ENCODE results near the gene OCEL1.

OCEL1 gene

GRCh38 chr19:17216058-17216670 is 9.9 kb upstream of the OCEL1 start:
- Mint-ChIP-seq H3K9me3 (no peaks in the 10 kb centered on the region), H3K4me3 (peak overlapping the region; percentile 89), H3K4me1 (peaks cover 25% of the 10 kb centered on the region), H3K27me3 (peaks cover 4% of the 10 kb centered on the region), H3K36me3 (peaks cover 45% of the 10 kb centered on the region), H3K27ac (peak overlapping the region; percentile 99)
- no peak for DNase-seq
- CTCF ChIA-PET, result no interaction called here

DNA sequence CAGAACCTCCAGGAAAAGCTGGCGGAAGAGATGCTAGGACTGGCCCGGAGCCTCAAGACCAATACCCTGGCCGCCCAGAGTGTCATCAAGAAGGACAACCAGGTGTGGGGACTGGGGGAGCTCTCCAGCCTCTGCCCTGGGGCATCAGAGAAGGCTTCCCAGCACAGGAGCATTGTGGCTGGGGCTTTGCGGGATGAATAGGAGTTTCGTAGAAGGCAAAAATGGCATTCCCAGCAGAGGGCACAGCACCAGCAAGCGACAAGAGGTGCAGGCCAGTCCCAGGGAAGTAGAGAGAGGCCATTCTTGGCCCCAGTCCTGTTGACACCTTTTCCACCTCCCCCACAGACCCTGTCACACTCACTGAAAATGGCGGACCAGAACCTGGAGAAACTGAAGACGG is 6.7 kb upstream of the OCEL1 start:
- CTCF ChIA-PET, result no interaction called here
- Mint-ChIP-seq H3K27me3 (peaks cover 4% of the 10 kb centered on the region), H3K4me1 (peaks cover 24% of the 10 kb centered on the region), H3K27ac (no peak overlapping the region), H3K36me3 (peaks cover 30% of the 10 kb centered on the region), H3K9me3 (no peaks in the 10 kb centered on the region), H3K4me3 (no peak overlapping the region)
- DNase-seq, result no peak

DNA sequence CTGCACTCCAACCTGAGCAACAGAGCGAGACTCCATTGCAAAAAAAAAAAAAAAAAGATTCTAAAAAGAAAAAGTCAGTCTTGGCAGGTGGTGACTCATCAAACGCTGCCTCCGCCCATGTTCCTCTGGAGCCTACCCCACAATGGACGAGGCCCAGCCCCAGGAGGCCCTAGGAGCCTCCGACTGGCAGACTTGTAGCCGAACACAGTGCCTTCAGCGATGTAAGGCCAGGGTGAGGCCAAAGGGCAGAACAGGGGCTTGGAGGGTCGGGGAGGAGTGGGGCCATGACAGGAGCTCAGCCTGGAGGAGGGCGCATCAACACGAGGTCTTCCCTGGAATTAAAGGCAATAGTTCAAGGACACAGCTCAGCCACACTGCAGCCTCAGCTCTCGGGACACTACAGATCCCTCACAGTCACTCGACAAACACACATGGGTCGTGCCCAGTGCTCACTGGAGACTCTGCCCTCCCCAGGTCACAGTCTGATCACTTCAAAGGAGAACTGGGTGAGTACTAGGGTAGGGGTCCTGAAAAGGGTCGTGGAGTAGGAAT is 5.7 kb upstream of the OCEL1 start:
- peaks cover 4% of the 10 kb centered on the region for H3K27me3 Mint-ChIP-seq
- H3K27ac Mint-ChIP-seq, result no peak overlapping the region
- H3K36me3 Mint-ChIP-seq, result peaks cover 26% of the 10 kb centered on the region
- CTCF ChIA-PET, result no interaction called here
- H3K9me3 Mint-ChIP-seq, result no peaks in the 10 kb centered on the region
- no peak overlapping the region for H3K4me3 Mint-ChIP-seq
- no peak for DNase-seq
- peaks cover 16% of the 10 kb centered on the region for H3K4me1 Mint-ChIP-seq

GRCh38 chr19:17225053-17225452 is 973 bp upstream of the OCEL1 start:
- CTCF ChIA-PET, result no interaction called here
- no peak overlapping the region for H3K27ac Mint-ChIP-seq
- peaks cover 8% of the 10 kb centered on the region for H3K36me3 Mint-ChIP-seq
- no peaks in the 10 kb centered on the region for H3K9me3 Mint-ChIP-seq
- peaks cover 15% of the 10 kb centered on the region for H3K4me1 Mint-ChIP-seq
- peak overlapping the region; percentile 84 for H3K4me3 Mint-ChIP-seq
- peaks cover 4% of the 10 kb centered on the region for H3K27me3 Mint-ChIP-seq
- no peak for DNase-seq

- CTCF ChIA-PET, result no interaction called here
- Mint-ChIP-seq H3K27me3 (no peaks in the 10 kb centered on the region), H3K36me3 (peaks cover 18% of the 10 kb centered on the region), H3K27ac (peak overlapping the region; percentile 65), H3K4me1 (peaks cover 12% of the 10 kb centered on the region), H3K9me3 (no peaks in the 10 kb centered on the region), H3K4me3 (no peak overlapping the region)
- DNase-seq, result no peak
Measured at GRCh38 chr19:17227798-17228367, 1.9 kb downstream of the OCEL1 start.

DNA sequence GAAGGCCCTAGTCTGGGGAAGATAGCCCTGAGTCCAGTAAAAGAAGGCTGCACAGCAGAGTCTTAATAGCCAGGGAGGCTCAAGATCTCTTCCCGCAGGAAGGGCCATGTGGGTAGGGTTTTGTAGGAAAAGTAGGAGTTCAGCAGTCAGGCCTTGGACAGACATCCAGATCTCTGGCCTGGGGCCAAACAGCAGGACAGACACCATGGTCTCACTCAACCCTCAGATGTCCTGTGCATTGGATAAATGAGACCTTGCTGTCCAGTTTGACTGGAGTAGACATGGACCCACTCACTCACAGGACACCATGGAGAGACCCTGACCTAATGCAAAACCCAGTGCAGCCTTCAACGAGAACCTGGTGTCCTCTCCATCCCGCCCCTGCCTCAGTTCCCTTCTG is 3.9 kb downstream of the OCEL1 start:
- Mint-ChIP-seq H3K36me3 (peaks cover 18% of the 10 kb centered on the region), H3K4me1 (peaks cover 25% of the 10 kb centered on the region), H3K27me3 (no peaks in the 10 kb centered on the region), H3K9me3 (no peaks in the 10 kb centered on the region), H3K4me3 (no peak overlapping the region), H3K27ac (no peak overlapping the region)
- DNase-seq, result no peak
- CTCF ChIA-PET, result no interaction called here

GRCh38 chr19:17232258-17232657 is 6.2 kb downstream of the OCEL1 start:
- CTCF ChIA-PET, result no interaction called here
- peaks cover 27% of the 10 kb centered on the region for H3K4me1 Mint-ChIP-seq
- H3K9me3 Mint-ChIP-seq, result no peaks in the 10 kb centered on the region
- no peak overlapping the region for H3K27ac Mint-ChIP-seq
- no peak overlapping the region for H3K4me3 Mint-ChIP-seq
- H3K27me3 Mint-ChIP-seq, result no peaks in the 10 kb centered on the region
- no peak for DNase-seq
- H3K36me3 Mint-ChIP-seq, result peaks cover 15% of the 10 kb centered on the region

GRCh38 chr19:17234911-17235299 is 8.9 kb downstream of the OCEL1 start:
- H3K4me3 Mint-ChIP-seq, result peak overlapping the region; percentile 81
- no peaks in the 10 kb centered on the region for H3K27me3 Mint-ChIP-seq
- peak; percentile 81 for DNase-seq
- CTCF ChIA-PET, result interaction anchor here (0.9 to 1.4 kb wide), 6 partner anchors 11 to 160 kb away, joined by 3 to 8 read pairs (median 5); partner anchors contain the start of genes HAUS8, NR2F6 and USE1
- H3K9me3 Mint-ChIP-seq, result no peaks in the 10 kb centered on the region
- peaks cover 28% of the 10 kb centered on the region for H3K4me1 Mint-ChIP-seq
- H3K36me3 Mint-ChIP-seq, result peaks cover 10% of the 10 kb centered on the region
- H3K27ac Mint-ChIP-seq, result peak overlapping the region; percentile 88

GRCh38 chr19:17235300-17235970 is 9.4 kb downstream of the OCEL1 start:
- Mint-ChIP-seq H3K27me3 (peaks cover under 1% of the 10 kb centered on the region), H3K36me3 (peaks cover 7% of the 10 kb centered on the region), H3K9me3 (no peaks in the 10 kb centered on the region), H3K4me1 (peaks cover 28% of the 10 kb centered on the region), H3K4me3 (peak overlapping the region; percentile 81), H3K27ac (peak overlapping the region; percentile 88)
- peak; percentile 87 for DNase-seq
- CTCF ChIA-PET, result interaction anchor here (0.6 to 1.4 kb wide), 9 partner anchors 10 to 365 kb away, joined by 3 to 6 read pairs (median 3); partner anchors contain the start of genes HAUS8 and NR2F6

DNA sequence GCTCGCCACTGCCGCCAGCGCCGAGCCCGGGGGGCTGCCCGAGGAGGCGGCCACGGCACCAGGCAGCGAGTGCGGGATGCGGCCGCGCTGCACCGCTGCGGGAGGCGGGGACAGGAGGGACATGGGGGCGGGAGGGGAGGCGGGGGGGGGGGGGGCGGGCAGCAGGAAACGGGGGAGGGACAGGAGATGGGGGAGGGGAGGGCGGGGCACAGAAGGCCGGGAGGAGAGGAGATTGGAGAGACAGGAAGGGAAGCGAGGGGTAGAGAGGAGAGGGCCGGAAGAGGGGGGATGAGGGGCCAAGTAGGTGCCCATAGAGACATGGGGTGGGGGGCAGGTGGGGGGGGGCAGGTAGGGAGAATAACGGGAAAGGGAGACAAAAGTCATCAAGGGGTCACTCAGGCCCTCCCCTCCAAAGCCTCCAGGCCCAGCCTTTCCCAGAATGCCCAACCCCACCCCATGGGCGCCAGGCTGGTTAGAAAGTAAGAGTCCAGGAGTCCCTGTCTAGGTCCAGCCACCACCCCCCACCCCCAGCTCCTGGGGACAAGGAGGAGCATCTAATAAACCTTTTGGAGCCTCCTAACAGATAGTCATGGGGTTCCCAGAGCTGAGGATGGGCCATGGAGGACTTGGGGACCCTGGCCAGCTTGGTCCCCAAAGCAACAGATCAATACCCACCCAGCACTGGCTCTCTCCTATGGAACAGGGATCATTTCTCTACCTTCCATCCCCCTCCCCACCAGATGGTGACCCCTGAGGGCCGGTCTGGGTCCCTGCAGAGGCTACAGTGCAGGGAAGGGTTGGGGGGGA is 10.1 kb downstream of the OCEL1 start:
- H3K4me3 Mint-ChIP-seq, result peak overlapping the region; percentile 81
- peak; percentile 35 for DNase-seq
- H3K9me3 Mint-ChIP-seq, result no peaks in the 10 kb centered on the region
- peaks cover 5% of the 10 kb centered on the region for H3K36me3 Mint-ChIP-seq
- CTCF ChIA-PET, result interaction anchor here (0.6 to 1.4 kb wide), 9 partner anchors 9 to 170 kb away, joined by 3 to 6 read pairs (median 3); partner anchors contain the start of genes BABAM1, HAUS8 and NR2F6
- H3K4me1 Mint-ChIP-seq, result peaks cover 28% of the 10 kb centered on the region
- peak overlapping the region; percentile 55 for H3K27ac Mint-ChIP-seq
- peaks cover 8% of the 10 kb centered on the region for H3K27me3 Mint-ChIP-seq

GRCh38 chr19:17236811-17237543 is 11.0 kb downstream of the OCEL1 start:
- peak overlapping the region; percentile 81 for H3K4me3 Mint-ChIP-seq
- H3K36me3 Mint-ChIP-seq, result peaks cover 3% of the 10 kb centered on the region
- no peaks in the 10 kb centered on the region for H3K9me3 Mint-ChIP-seq
- peaks cover 28% of the 10 kb centered on the region for H3K4me1 Mint-ChIP-seq
- no peak overlapping the region for H3K27ac Mint-ChIP-seq
- DNase-seq, result no peak
- H3K27me3 Mint-ChIP-seq, result peaks cover 12% of the 10 kb centered on the region
- CTCF ChIA-PET, result interaction anchor here (1.3 kb wide), 1 partner anchor 30 kb away, joined by 3 read pairs; the partner anchor contains the start of gene BABAM1

DNA sequence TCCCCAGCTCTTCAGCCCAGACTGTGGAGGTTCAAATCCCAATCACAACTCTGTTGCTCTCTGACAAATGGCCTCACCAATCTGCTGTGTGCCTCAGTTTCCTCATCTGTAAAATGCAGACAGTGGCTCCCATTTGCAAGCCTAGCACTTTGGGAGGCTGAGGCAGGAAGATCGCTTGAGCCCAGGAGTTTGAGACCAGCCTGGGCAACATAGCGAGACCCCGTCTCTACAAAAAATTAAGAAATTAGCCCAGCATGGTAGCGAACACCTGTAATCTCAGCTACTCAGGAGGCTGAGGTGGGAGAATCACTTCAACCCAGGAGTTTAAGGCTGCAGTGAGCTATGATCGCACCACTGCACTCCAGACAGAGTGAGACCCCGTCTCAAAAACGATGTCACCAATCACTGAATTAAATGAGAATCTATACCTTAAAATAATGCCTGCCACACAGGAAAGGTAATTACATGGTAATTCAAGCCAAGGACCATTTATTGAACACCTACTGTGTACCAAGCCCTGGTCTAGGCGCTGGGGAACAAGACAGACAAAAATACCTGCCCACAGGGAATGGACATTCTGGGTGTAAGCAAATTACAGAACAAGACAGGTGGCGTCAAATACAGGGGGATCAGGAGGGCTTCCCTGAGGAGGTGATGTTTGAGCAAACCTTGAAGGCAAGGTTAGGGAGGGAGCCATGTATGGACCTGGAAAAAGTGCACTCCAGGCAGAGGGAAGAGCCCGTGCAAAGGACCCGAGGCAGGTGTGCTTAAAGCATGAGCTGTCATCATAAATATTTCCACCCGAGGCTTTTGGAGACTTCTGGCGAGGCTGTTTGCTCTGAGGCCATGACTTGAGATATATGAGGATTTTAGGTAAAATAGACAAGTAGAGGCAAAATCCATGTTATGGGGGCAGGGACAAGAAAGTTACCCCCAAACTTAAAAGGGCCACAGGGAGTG is 12.0 kb downstream of the OCEL1 start:
- H3K4me3 Mint-ChIP-seq, result peak overlapping the region; percentile 51
- no peak for DNase-seq
- peak overlapping the region; percentile 47 for H3K27ac Mint-ChIP-seq
- H3K4me1 Mint-ChIP-seq, result peaks cover 30% of the 10 kb centered on the region
- H3K36me3 Mint-ChIP-seq, result no peaks in the 10 kb centered on the region
- peaks cover 20% of the 10 kb centered on the region for H3K27me3 Mint-ChIP-seq
- no peaks in the 10 kb centered on the region for H3K9me3 Mint-ChIP-seq
- CTCF ChIA-PET, result interaction anchor here (1.3 kb wide), 1 partner anchor 29 kb away, joined by 3 read pairs; the partner anchor contains the start of gene BABAM1

All from activated naive CD4-positive, alpha-beta T cell treated with anti-CD3 and anti-CD28 coated beads, Interleukin-2, amount 10 ng/mL, durations not matched to agents 7 days and 5 days (primary cell).